B cell (primary cell): ENCODE measurements around the gene YY1. TPM values are rescaled to one million over a fixed set of nuclear protein-coding genes. Genes with fewer than 3 reads are reported as not detected.
A peak's percentile ranks its signal among the peaks of the same experiment; 100 is the strongest.

ENCODE experiments used
- ATAC-seq: fragments of 200-7000 bp; cut with Tn5 transposase; one replicate; pipeline ENCODE4 v1.10.0; 2021; ENCODE audit warnings: low read depth, mild to moderate bottlenecking, moderate number of reproducible peaks, moderate library complexity
- CTCF ChIA-PET: fragments of 350-600 bp; sonication (Branson Sonifier 250); formaldehyde crosslinking; loops from one replicate; lab custom pipeline; 2021; ENCODE audit warnings: antibody characterized with exemption, inconsistent platforms; lab: Charles Lee
- POLR2A ChIA-PET: fragments of 350-600 bp; sonication (Branson Sonifier 250); formaldehyde crosslinking; loops from one replicate; lab custom pipeline; 2021; ENCODE audit warnings: antibody characterized with exemption; lab: Charles Lee
- DNase-seq: peaks from one replicate; pipeline ENCODE4 v3.0.0; 2013
- H2AFZ ChIP-seq: 2 replicates; pipeline ENCODE4 v1.6.1; 2012; ENCODE audit warnings: mild to moderate bottlenecking, low read depth, low read length; ENCODE audit not compliant: insufficient read depth, poor library complexity, severe bottlenecking
- H3K27ac ChIP-seq, 2 donors: 1 replicate in 1 of 2; 2 replicates in 1 of 2; pipeline ENCODE4 v1.5.1; 2012 to 2013; ENCODE audit warnings: low read length in 2 of 2, mild to moderate bottlenecking in 2 of 2, moderate library complexity in 1 of 2
- H3K27me3 ChIP-seq, 4 experiments: fragments of 200-600 bp in 1 of 4; sonication (generic) in 1 of 4; replicated peaks in 1 of 4; 1 replicate in 2 of 4; 2 replicates in 2 of 4; pipeline versions ENCODE4 v1.6.1 to v1.7.0; 2013 to 2016; ENCODE audit warnings: low read length in 3 of 4, mild to moderate bottlenecking in 2 of 4, mixed read lengths in 1 of 4, moderate library complexity in 1 of 4; ENCODE audit not compliant: insufficient read depth in 4 of 4, control insufficient read depth in 3 of 4; ENCODE audit errors: control extremely low read depth in 1 of 4
- H3K36me3 ChIP-seq, 2 experiments: replicated peaks in 1 of 2; 1 replicate in 1 of 2; 2 replicates in 1 of 2; pipeline versions ENCODE4 v1.6.1 to v1.7.1; 2013; ENCODE audit warnings: low read length in 1 of 2; ENCODE audit not compliant: insufficient read depth in 2 of 2, control insufficient read depth in 1 of 2; ENCODE audit errors: control extremely low read depth in 1 of 2, extremely low read depth in 1 of 2
- H3K4me1 ChIP-seq, 2 donors: fragments of 200-600 bp in 1 of 2; sonication (generic) in 1 of 2; 1 replicate in 1 of 2; 2 replicates in 1 of 2; pipeline versions ENCODE4 v1.5.1 to v1.6.1; 2013 to 2017; ENCODE audit warnings: low read length in 2 of 2; ENCODE audit not compliant: control insufficient read depth in 2 of 2, insufficient read depth in 2 of 2
- H3K4me2 ChIP-seq: replicated peaks from 2 replicates; pipeline ENCODE3; 2012; ENCODE audit warnings: mild to moderate bottlenecking, low read depth, low read length; ENCODE audit not compliant: poor library complexity, severe bottlenecking
- H3K4me3 ChIP-seq, 5 experiments: fragments of 200-600 bp in 1 of 5; sonication (generic) in 1 of 5; 1 replicate in 3 of 5; 2 replicates in 2 of 5; pipeline versions ENCODE4 v1.5.1 to v1.7.0; 2011 to 2016; ENCODE audit warnings: low read length in 4 of 5, mild to moderate bottlenecking in 4 of 5, low read depth in 2 of 5, control low read depth in 1 of 5, moderate library complexity in 1 of 5; ENCODE audit not compliant: insufficient read depth in 1 of 5; ENCODE audit errors: control extremely low read depth in 1 of 5, extremely low read depth in 1 of 5
- H3K79me2 ChIP-seq: fragments of 200-600 bp; sonication (generic); one replicate; pipeline ENCODE4 v1.6.0; 2016; ENCODE audit warnings: low read length; ENCODE audit not compliant: control insufficient read depth, insufficient read depth
- H3K9ac ChIP-seq: fragments of 200-600 bp; sonication (generic); 2 replicates; pipeline ENCODE4 v1.6.1; 2017; ENCODE audit warnings: mild to moderate bottlenecking, low read length, moderate library complexity
- H3K9me3 ChIP-seq, 3 donors: one replicate each; pipeline versions ENCODE4 v1.6.1 to v1.7.1; 2013; ENCODE audit warnings: low read length in 2 of 3; ENCODE audit not compliant: control insufficient read depth in 2 of 3, insufficient read depth in 1 of 3; ENCODE audit errors: control extremely low read depth in 1 of 3
- H4K20me1 ChIP-seq: 2 replicates; pipeline ENCODE4 v1.6.0; 2012; ENCODE audit warnings: mild to moderate bottlenecking, low read length; ENCODE audit not compliant: insufficient read depth, control insufficient read depth, poor library complexity, severe bottlenecking
- H3K27ac Mint-ChIP-seq: one replicate; pipeline ENCODE4 v1.8.0; 2021; ENCODE audit warnings: mixed read lengths
- H3K27me3 Mint-ChIP-seq: one replicate; pipeline ENCODE4 v1.8.0; 2021; ENCODE audit warnings: mixed read lengths
- H3K4me1 Mint-ChIP-seq: one replicate; pipeline ENCODE4 v1.8.0; 2021; ENCODE audit warnings: mixed read lengths
- H3K4me3 Mint-ChIP-seq: one replicate; pipeline ENCODE4 v1.8.0; 2021; ENCODE audit warnings: mixed read lengths
- H3K9me3 Mint-ChIP-seq: one replicate; pipeline ENCODE4 v1.8.0; 2022; ENCODE audit warnings: mixed read lengths; ENCODE audit not compliant: insufficient read depth
- EZH2 ChIP-seq: IDR thresholded peaks from 2 replicates; pipeline ENCODE4 v1.6.1; 2012; ENCODE audit warnings: borderline replicate concordance, low read depth, mild to moderate bottlenecking, moderate library complexity, low read length; ENCODE audit not compliant: insufficient read depth, poor library complexity, severe bottlenecking
- WGBS: methylation state at CpG from one replicate; pipeline ENCODE4 v1.1.5; 2013; ENCODE audit warnings: missing lambda C conversion rate; ENCODE audit not compliant: insufficient coverage; 5-methylcytosine and 5-hydroxymethylcytosine counted together
- intact Hi-C: fragments of 100-400 bp; cut with micrococcal nuclease; formaldehyde crosslinking; loops from one replicate; pipeline ENCODE4 v1.10.0; 2022
- polyA plus RNA-seq: library from polyadenylated mRNA; depleted of rRNA; stranded (reverse); fragments of >200 nt; gene quantifications from 2 replicates; pipeline ENCODE4 v1.2.3, GENCODE V29; 2012
- total RNA-seq, 2 donors: library from RNA; stranded (reverse); fragments of 120-200 nt in 1 of 2; gene quantifications; 1 replicate in 1 of 2; 2 replicates in 1 of 2; pipeline versions ENCODE4 v1.2.3 to v1.2.4, GENCODE V29; 2013 to 2022
- TF ChIP-seq, protein P1 (sequence below): fragments of 200-600 bp; IDR thresholded peaks from one replicate; pipeline ENCODE4 v1.8.0; 2022; ENCODE audit warnings: antibody characterized with exemption, mild to moderate bottlenecking

YY1 gene
- total and polyA plus RNA-seq, 2 donors (not counting 1 experiment from before 2014, with no cell fraction given): 24.0 to 91.4 TPM

DNA sequence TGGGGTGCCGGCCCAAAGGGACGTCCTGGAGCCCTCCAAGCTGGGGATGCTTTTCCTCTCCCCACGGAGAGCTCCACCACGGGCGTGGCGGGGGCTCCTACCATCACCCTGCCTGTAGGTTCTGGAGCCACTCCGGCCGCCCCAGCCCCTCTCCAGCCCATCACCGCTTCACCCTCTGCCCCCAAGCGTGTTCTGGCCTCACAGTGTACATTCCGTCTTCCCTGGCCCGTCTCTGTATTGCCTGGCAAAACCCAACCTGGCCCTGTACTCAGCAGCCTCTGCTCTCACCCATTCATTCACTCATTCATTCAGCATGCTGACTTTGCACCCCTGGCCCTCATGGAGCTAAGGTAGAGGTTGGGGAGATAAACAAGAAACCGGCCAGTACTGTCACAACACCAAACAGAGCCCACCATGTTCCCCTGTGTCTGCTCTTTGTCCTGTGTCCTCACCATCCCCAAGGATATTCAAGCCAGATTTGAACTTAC lies 47.0 kb downstream of the YY1 start:
- H3K27ac ChIP-seq: peak overlapping the region in 1 of 2 donors; percentile 90
- Mint-ChIP-seq H3K4me3 (peak overlapping the region; percentile 84), H3K27ac (peak overlapping the region; percentile 79), H3K9me3 (no peaks in the 10 kb centered on the region), H3K4me1 (peaks cover 13% of the 10 kb centered on the region), H3K27me3 (no peaks in the 10 kb centered on the region)
- peak overlapping the region; percentile 87 for H3K9ac ChIP-seq
- ChIA-PET POLR2A (interaction anchor here (1.0 to 1.2 kb wide), 3 partner anchors 11 to 30 kb away, joined by 3 read pairs; no protein-coding TSS in a partner anchor), CTCF (interaction anchor here (0.7 to 5.9 kb wide), 21 partner anchors 10 to 303 kb away, joined by 3 to 52 read pairs (median 4); partner anchors contain the start of gene WDR25)
- H4K20me1 ChIP-seq: peaks cover 5% of the 10 kb centered on the region
- H3K9me3 ChIP-seq: no peaks in the 10 kb centered on the region
- intact Hi-C loops: loop anchor here (1.0 to 2.0 kb wide), 7 partner anchors 11 to 93 kb away; partner anchors contain the start of gene WDR25
- H3K4me2 ChIP-seq: peak overlapping the region; percentile 98
- no peak for ATAC-seq
- H3K4me3 ChIP-seq: peak overlapping the region in 4 of 5 experiments; percentile 74 to 89 (median 82)
- WGBS: 48% methylated on average over 10 of the region's 13 CpGs
- H3K27me3 ChIP-seq: no peaks in the 10 kb centered on the region
- peaks cover 0 to 11% of the 10 kb centered on the region in 2 experiments for H3K36me3 ChIP-seq
- H2AFZ ChIP-seq: peak overlapping the region; percentile 86
- peaks cover 12% of the 10 kb centered on the region in 2 donors for H3K4me1 ChIP-seq
- H3K79me2 ChIP-seq: peaks cover 17% of the 10 kb centered on the region
- no peak for DNase-seq
- TF ChIP-seq EZH2: no peak
- TF ChIP-seq, protein P1, sequence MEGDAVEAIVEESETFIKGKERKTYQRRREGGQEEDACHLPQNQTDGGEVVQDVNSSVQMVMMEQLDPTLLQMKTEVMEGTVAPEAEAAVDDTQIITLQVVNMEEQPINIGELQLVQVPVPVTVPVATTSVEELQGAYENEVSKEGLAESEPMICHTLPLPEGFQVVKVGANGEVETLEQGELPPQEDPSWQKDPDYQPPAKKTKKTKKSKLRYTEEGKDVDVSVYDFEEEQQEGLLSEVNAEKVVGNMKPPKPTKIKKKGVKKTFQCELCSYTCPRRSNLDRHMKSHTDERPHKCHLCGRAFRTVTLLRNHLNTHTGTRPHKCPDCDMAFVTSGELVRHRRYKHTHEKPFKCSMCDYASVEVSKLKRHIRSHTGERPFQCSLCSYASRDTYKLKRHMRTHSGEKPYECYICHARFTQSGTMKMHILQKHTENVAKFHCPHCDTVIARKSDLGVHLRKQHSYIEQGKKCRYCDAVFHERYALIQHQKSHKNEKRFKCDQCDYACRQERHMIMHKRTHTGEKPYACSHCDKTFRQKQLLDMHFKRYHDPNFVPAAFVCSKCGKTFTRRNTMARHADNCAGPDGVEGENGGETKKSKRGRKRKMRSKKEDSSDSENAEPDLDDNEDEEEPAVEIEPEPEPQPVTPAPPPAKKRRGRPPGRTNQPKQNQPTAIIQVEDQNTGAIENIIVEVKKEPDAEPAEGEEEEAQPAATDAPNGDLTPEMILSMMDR: peak; percentile 7

DNA sequence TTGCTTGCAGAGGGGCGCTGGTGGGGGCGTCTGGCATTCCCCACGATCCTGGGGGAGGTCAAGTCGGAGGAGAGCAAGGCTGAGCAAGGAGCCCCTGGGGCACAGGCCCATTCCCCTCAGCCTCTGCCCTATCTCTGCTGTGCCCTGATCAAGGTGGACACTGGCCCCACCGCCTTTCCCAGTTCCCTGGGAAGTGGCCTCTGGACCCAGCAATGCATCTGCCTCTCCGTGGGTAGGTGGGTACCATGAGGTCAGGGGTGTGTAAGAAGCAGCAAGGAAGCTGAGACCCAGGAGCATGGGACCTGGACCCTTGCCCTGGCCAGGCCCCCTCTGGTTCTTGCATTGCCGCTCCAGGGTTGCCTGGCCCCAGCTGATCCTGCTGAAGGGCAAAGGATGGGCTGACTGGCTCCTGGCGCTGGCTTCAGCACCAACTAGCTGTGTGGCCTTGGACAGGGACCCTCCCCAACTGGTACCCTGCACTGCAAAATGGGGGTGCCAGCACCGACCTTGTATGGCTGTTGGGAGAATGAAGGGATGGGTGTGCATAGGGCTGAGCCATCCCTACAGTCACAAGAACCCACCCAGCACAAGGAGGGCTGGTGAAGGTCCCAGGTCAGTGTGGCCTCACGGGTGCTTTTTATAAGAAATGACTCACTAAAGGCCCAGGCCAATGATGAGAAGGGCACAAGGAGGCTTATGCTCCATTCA lies 47.7 kb downstream of the YY1 start:
- Histone ChIP-seq H4K20me1 (peaks cover 5% of the 10 kb centered on the region), H3K4me1 (peaks cover 12% of the 10 kb centered on the region in 2 donors), H3K4me3 (no peak overlapping the region), H3K36me3 (peaks cover 0 to 4% of the 10 kb centered on the region in 2 experiments), H3K79me2 (peaks cover 17% of the 10 kb centered on the region), H3K27ac (no peak overlapping the region), H2AFZ (no peak overlapping the region), H3K9me3 (no peaks in the 10 kb centered on the region), H3K9ac (no peak overlapping the region), H3K4me2 (no peak overlapping the region), H3K27me3 (no peaks in the 10 kb centered on the region)
- H3K27me3 Mint-ChIP-seq: no peaks in the 10 kb centered on the region
- no peak for TF ChIP-seq EZH2
- TF ChIP-seq, protein P1: no peak
- ATAC-seq (no peak), DNase-seq (no peak)
- ChIA-PET CTCF (interaction anchor here (0.8 to 5.9 kb wide), 13 partner anchors 10 to 303 kb away, joined by 3 to 52 read pairs (median 4); partner anchors contain the start of gene WDR25), POLR2A (no interaction called here)
- peak overlapping the region; percentile 84 for H3K4me3 Mint-ChIP-seq
- H3K4me1 Mint-ChIP-seq: peaks cover 13% of the 10 kb centered on the region
- WGBS: 100% methylated on average over 5 of the region's 10 CpGs
- no peak overlapping the region for H3K27ac Mint-ChIP-seq
- H3K9me3 Mint-ChIP-seq: no peaks in the 10 kb centered on the region
- intact Hi-C loops: no loop called here
